Activated naive CD4-positive, alpha-beta T cell treated with anti-CD3 and anti-CD28 coated beads, Interleukin-2, amount 50 U/mL, for 16 hours (primary cell): ENCODE results near the gene CDK4.
"Not testable (repeated sequence)": the region's sequence is repeated elsewhere in the genome, so short reads cannot be mapped to it uniquely, and the experiment has no call there.

Source experiments
- DNase-seq: peaks from one replicate; pipeline ENCODE4 v3.0.0-alpha.2; 2020

Gene CDK4

DNA sequence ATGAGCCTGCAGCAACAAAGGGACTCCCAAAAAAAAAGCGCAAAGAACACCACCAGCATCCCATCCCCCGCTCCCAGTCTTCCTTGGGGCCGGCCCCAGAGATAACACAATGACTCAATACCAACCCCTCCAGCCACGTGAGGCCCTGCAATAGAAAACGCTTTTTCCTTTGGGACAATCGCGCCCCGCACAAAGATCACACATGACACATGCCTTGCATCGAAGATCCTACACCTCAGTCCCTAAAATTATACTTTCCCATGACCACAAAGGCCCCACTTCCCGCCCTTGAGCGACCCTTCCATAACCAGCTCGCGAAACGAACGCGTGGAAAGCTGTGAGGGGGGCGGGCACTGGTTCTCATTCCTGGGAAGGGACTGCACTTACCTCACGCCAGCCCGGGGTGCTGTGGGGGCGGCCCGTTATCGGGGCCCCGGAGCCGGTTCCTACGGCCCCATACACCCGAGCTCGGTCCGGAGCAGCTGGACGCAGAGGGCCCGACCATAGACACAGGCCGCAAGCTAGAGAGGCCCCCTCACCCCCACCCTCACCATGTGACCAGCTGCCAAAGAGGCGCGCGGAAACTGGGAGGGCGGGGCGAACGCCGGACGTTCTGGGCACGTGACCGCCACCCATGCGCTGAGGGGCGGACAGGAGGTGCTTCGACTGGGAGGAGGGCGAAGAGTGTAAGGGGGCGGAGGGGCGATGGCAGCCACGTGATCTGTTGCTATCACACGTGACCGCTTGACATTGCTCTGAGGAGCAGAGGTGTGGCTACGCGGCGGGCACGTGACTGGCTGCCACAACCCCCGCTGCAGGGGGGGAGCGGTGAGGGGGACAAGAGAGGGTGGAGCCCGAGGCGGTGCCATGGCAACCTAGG, at the start of gene CDK4:
Gene CDK4 (minus strand): TSS at position 523 of the 880 bp plus-strand sequence. CDS start 593 bp downstream, outside the sequence.
- DNase-seq = peak; percentile 98

- DNase-seq = no peak
These were observed 48.9 kb upstream of the CDK4 start for GRCh38 chr12:57800965-57801364.

DNA sequence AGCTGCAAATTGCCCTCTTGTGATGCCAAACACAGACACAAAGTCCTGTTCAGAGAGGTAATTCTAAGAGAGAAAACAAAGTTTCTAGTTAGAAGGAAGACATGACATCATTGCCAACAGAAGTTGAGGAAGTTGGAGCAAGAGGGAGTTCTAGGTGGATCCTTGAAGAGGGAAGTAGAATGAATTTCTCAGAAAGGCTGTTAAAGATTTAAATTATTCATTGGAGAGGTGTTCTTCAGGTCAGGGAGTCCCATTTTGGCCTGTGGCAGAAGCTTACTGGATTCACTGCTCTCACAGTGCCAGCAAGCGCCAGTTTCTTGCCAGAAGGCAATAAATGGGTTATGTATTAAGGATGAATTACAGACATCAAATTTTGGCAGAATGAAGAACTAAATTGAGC, 45.8 kb upstream of the CDK4 start:
- no peak for DNase-seq

GRCh38 chr12:57796996-57797395, 44.9 kb upstream of the CDK4 start:
- no peak for DNase-seq

DNA sequence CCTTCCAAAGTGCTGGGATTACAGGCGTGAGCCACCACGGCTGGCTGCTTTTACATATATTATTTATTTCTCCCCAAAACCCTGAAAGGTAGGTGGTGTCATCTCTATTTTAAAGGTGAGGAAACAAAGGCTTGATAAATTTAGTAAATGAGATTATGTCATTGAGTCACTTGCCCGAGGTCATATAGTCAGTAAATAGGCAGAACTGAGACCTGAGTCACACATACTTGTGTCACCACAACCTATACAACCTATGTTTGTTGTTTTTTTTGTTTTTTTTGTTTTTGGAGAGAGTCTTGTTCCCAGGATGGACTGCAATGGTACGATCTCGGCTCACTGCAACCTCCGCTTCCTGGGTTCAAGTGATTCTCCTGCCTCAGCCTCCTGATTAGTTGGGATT, 43.2 kb upstream of the CDK4 start:
- no peak for DNase-seq

- no peak for DNase-seq
These were observed 41.8 kb upstream of the CDK4 start for GRCh38 chr12:57793920-57794319.

DNA sequence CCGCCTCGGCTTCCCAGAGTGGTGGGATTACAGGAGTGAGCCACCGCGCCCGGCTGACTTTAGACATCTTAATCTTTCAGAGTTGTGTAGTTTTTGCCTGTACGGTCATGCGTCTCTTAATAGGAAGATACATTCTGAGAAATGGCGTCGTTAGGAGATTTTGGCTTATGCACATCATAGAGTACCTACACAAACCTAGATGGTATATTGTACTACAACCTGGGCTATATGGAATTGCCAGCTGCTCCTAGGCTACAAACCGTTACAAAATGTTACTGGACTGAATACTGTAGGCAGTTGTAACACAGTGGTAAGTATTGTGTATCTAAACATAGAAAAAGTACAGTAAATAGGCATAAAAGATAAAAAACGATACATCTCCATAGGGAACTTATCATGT, 31.8 kb upstream of the CDK4 start:
- DNase-seq = no peak

DNA sequence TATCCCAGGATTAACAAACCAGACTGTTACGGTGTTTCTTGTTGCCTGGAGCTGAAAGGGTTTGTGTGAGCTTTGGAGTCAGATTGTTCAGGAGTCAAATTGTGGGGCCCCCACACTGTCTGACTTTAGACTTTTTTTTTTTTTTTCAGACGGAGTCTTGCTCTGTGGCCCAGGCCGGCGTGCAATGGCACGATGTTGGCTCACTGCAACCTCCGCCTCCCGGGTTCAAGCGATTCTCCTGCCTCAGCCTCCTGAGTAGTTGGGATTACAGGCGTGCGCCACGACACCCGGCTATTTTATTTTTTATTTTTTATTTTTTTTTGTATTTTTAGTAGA, 31.3 kb upstream of the CDK4 start:
- no peak for DNase-seq

GRCh38 chr12:57782608-57783465, 30.7 kb upstream of the CDK4 start, which contains the start of gene TSFM:
Gene TSFM, plus strand, starts transcription at chr12:57782787. Its CDS starts 15 bp downstream, at chr12:57782802.
- peak; percentile 98 for DNase-seq

DNA sequence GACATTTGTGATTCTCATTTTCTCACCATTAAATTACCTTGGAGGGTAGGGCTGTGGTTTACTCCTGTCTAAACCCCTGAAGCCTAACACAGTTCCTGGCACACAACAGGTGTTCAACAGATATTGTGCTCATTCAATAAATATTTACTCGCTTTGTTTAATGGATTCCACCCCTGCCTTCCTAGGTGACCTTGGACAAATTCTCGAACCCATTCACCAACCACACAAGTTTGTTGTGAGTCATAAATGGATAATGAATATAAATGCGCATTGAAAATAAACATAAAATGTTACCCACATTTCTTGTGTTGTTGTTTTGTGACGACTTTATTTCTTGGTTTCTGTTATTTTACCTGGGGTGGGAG, 30.1 kb upstream of the CDK4 start:
- no peak for DNase-seq

DNA sequence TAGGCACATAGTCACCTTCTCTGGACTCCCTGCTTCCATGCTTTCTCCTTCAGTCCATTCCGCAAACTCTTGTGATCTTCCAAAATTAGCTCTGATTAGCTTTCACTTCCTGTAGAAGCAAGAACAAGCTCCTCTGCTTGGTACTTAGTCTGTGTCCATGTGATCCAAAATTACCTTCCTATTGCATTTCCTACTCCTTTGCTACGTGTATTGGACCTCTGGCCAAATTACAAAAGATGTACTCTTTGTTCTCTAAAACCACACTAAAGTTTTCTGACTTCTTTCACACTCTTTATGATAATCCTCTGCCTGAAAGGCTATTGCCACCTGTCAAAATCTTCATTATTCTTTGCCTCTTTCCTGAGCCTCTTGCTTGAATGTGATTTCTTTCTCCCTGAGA, 29.7 kb upstream of the CDK4 start:
- no peak for DNase-seq

DNA sequence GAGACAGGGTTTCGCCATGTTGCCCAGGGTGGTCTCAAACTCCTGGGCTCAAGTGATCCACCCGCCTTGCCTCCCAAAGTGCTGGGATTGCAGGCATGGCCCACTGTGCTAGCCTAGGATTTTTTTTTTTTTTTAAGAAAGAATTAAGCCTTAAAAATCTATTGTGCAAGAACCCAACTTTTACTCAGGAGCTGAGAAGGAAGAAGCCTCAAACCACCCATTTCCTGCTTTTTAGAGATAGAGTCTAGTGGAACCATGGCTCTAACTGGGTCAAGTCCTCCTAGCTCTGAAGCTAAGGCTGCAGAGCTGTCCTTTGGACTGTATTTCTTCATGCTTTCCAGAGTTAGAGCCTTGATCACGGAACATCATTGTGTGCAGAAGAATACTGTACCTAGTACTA, 29.1 kb upstream of the CDK4 start:
- DNase-seq = no peak

GRCh38 chr12:57780284-57780897, 28.3 kb upstream of the CDK4 start:
- DNase-seq = no peak

- DNase-seq = no peak
These were observed 27.6 kb upstream of the CDK4 start for GRCh38 chr12:57779736-57780135.

- no peak for DNase-seq
These were observed 25.8 kb upstream of the CDK4 start for GRCh38 chr12:57777911-57778310.

DNA sequence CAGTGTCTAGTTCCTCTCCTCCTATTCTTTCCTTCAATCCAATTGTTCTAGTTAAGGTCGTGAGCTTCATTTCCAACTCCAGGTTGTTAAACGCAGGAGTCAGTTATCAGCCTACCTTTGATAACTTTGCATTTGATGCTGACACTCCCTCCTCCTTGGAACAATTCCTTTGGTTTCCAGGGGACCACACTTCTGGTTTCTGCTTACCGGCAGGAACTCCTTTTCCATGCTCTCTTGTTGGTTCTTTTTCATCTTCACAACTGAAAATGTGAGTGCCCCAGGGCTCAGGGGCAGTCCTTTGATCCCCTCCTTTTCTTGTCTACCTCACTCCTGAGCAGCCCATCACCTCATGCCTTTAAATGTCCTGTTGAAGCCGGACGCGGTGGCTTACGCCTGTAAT, 25.3 kb upstream of the CDK4 start:
- no peak for DNase-seq

DNA sequence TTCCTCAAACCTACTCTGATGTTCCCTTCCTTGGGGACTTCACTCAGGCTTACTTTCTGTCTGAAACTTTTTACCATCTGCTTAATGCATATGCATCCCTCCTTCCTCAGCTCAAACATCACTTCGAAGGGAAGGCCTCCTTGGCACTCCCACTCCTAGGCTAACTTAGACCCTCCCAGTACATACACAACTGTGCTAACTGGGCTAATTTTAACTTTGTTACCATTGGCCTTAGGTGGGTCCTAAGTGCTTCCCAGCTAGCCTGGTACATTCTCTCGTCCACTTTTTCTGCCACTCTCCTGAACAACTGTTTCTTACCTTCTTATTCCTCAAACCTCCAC, 24.1 kb upstream of the CDK4 start:
- DNase-seq = no peak

GRCh38 chr12:57775563-57776246, 23.6 kb upstream of the CDK4 start:
- no peak for DNase-seq

GRCh38 chr12:57775044-57775443, 22.9 kb upstream of the CDK4 start:
- no peak for DNase-seq

DNA sequence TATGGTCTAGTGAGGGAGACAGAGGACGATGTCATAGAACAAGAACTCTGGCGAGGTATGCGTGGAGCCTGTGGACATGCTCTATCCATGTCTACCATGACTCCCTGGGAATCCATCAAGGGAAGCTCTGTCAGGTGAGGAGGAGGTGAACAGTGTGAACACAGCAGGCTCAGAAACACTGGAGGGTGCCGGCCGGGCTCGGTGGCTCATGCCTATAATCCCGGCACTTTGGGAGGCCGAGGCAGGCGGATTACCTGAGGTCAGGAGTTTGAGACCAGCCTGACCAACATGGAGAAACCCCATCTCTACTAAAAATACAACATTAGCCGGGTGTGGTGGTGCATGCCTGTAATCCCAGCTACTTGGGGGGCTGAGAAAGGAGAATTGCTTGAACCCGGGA, 22.5 kb upstream of the CDK4 start:
- not testable (repeated sequence) for DNase-seq

GRCh38 chr12:57772429-57773322, 20.6 kb upstream of the CDK4 start, which contains the start of gene EEF1AKMT3:
Gene EEF1AKMT3, plus strand, starts transcription at chr12:57772614. Its CDS starts 111 bp downstream, at chr12:57772725.
- DNase-seq = no peak

- peak; percentile 94 for DNase-seq
These were observed 19.8 kb upstream of the CDK4 start, which contains the start of gene METTL1 for GRCh38 chr12:57771873-57772428. Gene METTL1, minus strand, starts transcription at chr12:57772105. Its CDS starts 22 bp downstream, at chr12:57772083.
